ENCODE measurements around the gene ADORA1. TPM values are rescaled to one million over a fixed set of nuclear protein-coding genes. Genes with fewer than 3 reads are reported as not detected.

Gene ADORA1
- total and polyA plus RNA-seq, 2 donors (not counting 3 experiments of a cell fraction or from before 2014, with no cell fraction given): 0.15 TPM; not detected in 1

DNA sequence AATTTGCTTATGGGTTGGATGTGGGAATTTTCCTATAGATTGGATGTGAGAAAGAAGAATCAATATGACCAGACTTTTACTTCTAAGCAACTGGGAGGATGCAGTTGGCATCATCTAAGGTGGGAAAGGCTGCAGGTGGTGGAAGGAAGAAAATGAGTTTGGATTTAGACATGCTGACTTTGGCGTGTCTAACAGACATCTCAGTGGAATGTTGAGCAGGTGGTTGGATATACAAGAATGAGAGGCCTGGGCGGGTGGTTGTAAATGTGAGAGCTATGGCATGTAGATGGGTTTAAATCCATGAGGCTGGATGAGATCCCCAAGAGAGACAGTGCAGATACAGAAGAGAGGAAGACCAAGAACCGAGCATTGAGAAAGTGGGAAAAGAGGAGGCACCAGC lies 10.5 kb downstream of the ADORA1 start:
- Histone ChIP-seq H3K4me3 (replicated peaks in 1 of 3; ENCODE audit: insufficient read depth in 1 of 3, low read depth in 1 of 3, low read length in 3 of 3) (no peak overlapping the region), H3K9me1 (replicated peaks; ENCODE audit: control insufficient read depth, extremely low read depth, insufficient read depth, low read length) (no peaks in the 10 kb centered on the region), H3K36me3 (ENCODE audit: control insufficient read depth in 2 of 2, extremely low read depth in 1 of 2, insufficient read depth in 2 of 2, low read length in 2 of 2) (no peaks in the 10 kb centered on the region), H3K9me3 (replicated peaks; ENCODE audit: control insufficient read depth, insufficient read depth, low read length) (no peaks in the 10 kb centered on the region), H2AFZ (ENCODE audit: low read depth, low read length) (no peak overlapping the region), H3K27ac (ENCODE audit: insufficient read depth, low read depth, low read length) (no peak overlapping the region), H3K27me3 (ENCODE audit: control insufficient read depth in 2 of 2, insufficient read depth in 2 of 2, low read length in 2 of 2) (peaks cover 10 to 11% of the 10 kb centered on the region in 2 experiments), H3K79me2 (ENCODE audit: control insufficient read depth, insufficient read depth, low read length) (no peaks in the 10 kb centered on the region), H3K4me1 (ENCODE audit: control insufficient read depth, extremely low read depth, insufficient read depth, low read length) (no peaks in the 10 kb centered on the region), H3K9ac (replicated peaks; ENCODE audit: extremely low read depth, insufficient read depth, low read length) (no peak overlapping the region), H4K20me1 (replicated peaks; ENCODE audit: control insufficient read depth, extremely low read depth, insufficient read depth, low read length) (no peaks in the 10 kb centered on the region), H3K4me2 (ENCODE audit: insufficient read depth, low read length) (no peak overlapping the region)
- dilution Hi-C loops (cut with MboI; ENCODE audit: extremely low pct_ligation_motif_present, low sequenced_read_pairs): no loop called here
- POLR2A ChIA-PET: no interaction called here
- BruUV-seq (replicated peaks): no TSS peak
- FAIRE-seq: no peak
- intact Hi-C loops (cut with micrococcal nuclease): no loop called here
- TF ChIP-seq, protein P1, sequence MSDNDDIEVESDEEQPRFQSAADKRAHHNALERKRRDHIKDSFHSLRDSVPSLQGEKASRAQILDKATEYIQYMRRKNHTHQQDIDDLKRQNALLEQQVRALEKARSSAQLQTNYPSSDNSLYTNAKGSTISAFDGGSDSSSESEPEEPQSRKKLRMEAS (IDR thresholded peaks at IDR 0.05; ENCODE audit: insufficient read depth, insufficient read length): no peak
- TF ChIP-seq POLR2AphosphoS5 (IDR thresholded peaks at IDR 0.05; ENCODE audit: insufficient read depth, low read depth, low read length): no peak
- CTCF ChIA-PET: interaction anchor here (0.9 to 1.1 kb wide), 2 partner anchors 10 to 35 kb away, joined by 3 to 4 read pairs; no protein-coding TSS in a partner anchor
- DNase-seq (ENCODE audit: low read depth, low spot score): no peak

DNA sequence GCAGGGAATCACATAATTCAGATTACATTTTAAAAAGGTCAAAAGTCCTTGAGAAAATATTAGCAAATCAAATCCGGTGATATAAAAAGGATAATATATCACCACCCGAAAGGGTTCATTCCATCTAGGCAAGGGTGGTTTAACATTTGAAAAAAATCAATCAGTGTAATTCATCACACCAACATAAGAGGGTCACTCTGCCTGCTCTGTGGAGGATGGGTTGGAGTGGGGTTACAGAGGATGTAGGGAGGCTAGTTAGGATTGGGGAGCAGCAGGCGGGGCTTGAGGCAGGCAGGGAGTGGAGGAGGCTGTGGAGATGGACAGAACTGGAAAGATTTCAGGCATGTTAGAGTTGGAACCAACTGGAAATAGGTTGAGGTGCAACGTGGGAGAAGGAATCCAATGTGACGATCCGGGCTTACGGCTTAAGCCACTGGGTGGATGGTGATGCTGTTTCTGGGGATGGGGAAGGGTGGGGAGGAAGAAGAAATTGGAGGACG lies 12.5 kb downstream of the ADORA1 start:
- no TSS peak for BruUV-seq (replicated peaks)
- H3K36me3 ChIP-seq (ENCODE audit: control insufficient read depth in 2 of 2, extremely low read depth in 1 of 2, insufficient read depth in 2 of 2, low read length in 2 of 2): no peaks in the 10 kb centered on the region

More for the DNA sequence above, 12.5 kb downstream of the ADORA1 start:
- no peaks in the 10 kb centered on the region for H3K79me2 ChIP-seq (ENCODE audit: control insufficient read depth, insufficient read depth, low read length)
- no peaks in the 10 kb centered on the region for H3K4me1 ChIP-seq (ENCODE audit: control insufficient read depth, extremely low read depth, insufficient read depth, low read length)
- H3K4me2 ChIP-seq (ENCODE audit: insufficient read depth, low read length): no peak overlapping the region
- H3K4me3 ChIP-seq (replicated peaks in 1 of 3; ENCODE audit: insufficient read depth in 1 of 3, low read depth in 1 of 3, low read length in 3 of 3): no peak overlapping the region
- no peaks in the 10 kb centered on the region for H4K20me1 ChIP-seq (replicated peaks; ENCODE audit: control insufficient read depth, extremely low read depth, insufficient read depth, low read length)
- dilution Hi-C loops (cut with MboI; ENCODE audit: extremely low pct_ligation_motif_present, low sequenced_read_pairs): no loop called here
- no peaks in the 10 kb centered on the region for H3K9me1 ChIP-seq (replicated peaks; ENCODE audit: control insufficient read depth, extremely low read depth, insufficient read depth, low read length)
- POLR2A ChIA-PET: no interaction called here
- no peak overlapping the region for H2AFZ ChIP-seq (ENCODE audit: low read depth, low read length)
- H3K9ac ChIP-seq (replicated peaks; ENCODE audit: extremely low read depth, insufficient read depth, low read length): no peak overlapping the region
- FAIRE-seq (no peak), DNase-seq (ENCODE audit: low read depth, low spot score) (no peak)
- H3K27me3 ChIP-seq (ENCODE audit: control insufficient read depth in 2 of 2, insufficient read depth in 2 of 2, low read length in 2 of 2): peaks cover 10 to 16% of the 10 kb centered on the region in 2 experiments
- CTCF ChIA-PET: interaction anchor here (0.7 to 1.8 kb wide), 2 partner anchors 22 to 32 kb away, joined by 3 to 10 read pairs; no protein-coding TSS in a partner anchor
- TF ChIP-seq POLR2AphosphoS5 (IDR thresholded peaks at IDR 0.05; ENCODE audit: insufficient read depth, low read depth, low read length): no peak
- no peak for TF ChIP-seq FOS (IDR thresholded peaks at IDR 0.05; ENCODE audit: borderline replicate concordance, insufficient read depth, low read length)
- no peak for TF ChIP-seq GATA2 (IDR thresholded peaks at IDR 0.05; ENCODE audit: insufficient read depth, insufficient read length, low read depth, low read length)
- TF ChIP-seq POLR2A (IDR thresholded peaks at IDR 0.05; ENCODE audit: low read depth, low read length): no peak
- TF ChIP-seq MYC (IDR thresholded peaks at IDR 0.05; ENCODE audit: low read depth, low read length): no peak
- TF ChIP-seq, protein P1 (IDR thresholded peaks at IDR 0.05; ENCODE audit: insufficient read depth, insufficient read length): no peak
- no peak for TF ChIP-seq EZH2 (IDR thresholded peaks at IDR 0.05; ENCODE audit: borderline replicate concordance, low read depth, low read length, severe bottlenecking)
- H3K27ac ChIP-seq (ENCODE audit: insufficient read depth, low read depth, low read length): no peak overlapping the region
- intact Hi-C loops (cut with micrococcal nuclease): no loop called here
- H3K9me3 ChIP-seq (replicated peaks; ENCODE audit: control insufficient read depth, insufficient read depth, low read length): no peaks in the 10 kb centered on the region
